ENCODE measurements around the gene TNFRSF13B. TPM values are rescaled to one million over a fixed set of nuclear protein-coding genes. Genes with fewer than 3 reads are reported as not detected.

TNFRSF13B gene
- polyA plus RNA-seq, 1 of the 3 experiments (the other 2 are of a cell fraction) = not detected

GRCh38 chr17:16935786-16936185 is 36.1 kb downstream of the TNFRSF13B start (continued):
- TF ChIP-seq TEAD4 (IDR thresholded peaks at IDR 0.05; ENCODE audit: borderline replicate concordance, insufficient read depth) (no peak), GABPA (IDR thresholded peaks at IDR 0.05; ENCODE audit: low read depth) (no peak), REST (IDR thresholded peaks at IDR 0.05; ENCODE audit: low read depth, low read length) (no peak), FOSL2 (IDR thresholded peaks at IDR 0.05; ENCODE audit: borderline replicate concordance, low read depth) (no peak), PBX3 (IDR thresholded peaks at IDR 0.05) (no peak), JUND (IDR thresholded peaks at IDR 0.05) (no peak), EZH2phosphoT487 (IDR thresholded peaks at IDR 0.05; ENCODE audit: borderline replicate concordance, low read depth) (no peak)

- POLR2A ChIA-PET = no interaction called here
- no CpG with 5 or more reads among the region's 5 CpGs for WGBS (ENCODE audit: low lambda C conversion rate)
- Histone ChIP-seq H2AFZ (ENCODE audit: low read depth) (no peak overlapping the region), H4K20me1 (ENCODE audit: insufficient read depth) (no peaks in the 10 kb centered on the region), H3K4me3 (ENCODE audit: low read depth in 2 of 2, low read length in 1 of 2) (no peak overlapping the region), H3K4me2 (no peak overlapping the region), H3K79me2 (ENCODE audit: insufficient read depth) (no peaks in the 10 kb centered on the region), H3K27ac (ENCODE audit: low read depth in 2 of 2, low read length in 1 of 2) (no peak overlapping the region), H3K9me3 (no peaks in the 10 kb centered on the region), H3K9me2 (no peaks in the 10 kb centered on the region), H3K27me3 (ENCODE audit: insufficient read depth) (no peaks in the 10 kb centered on the region; the same call in 1 of the 2 replicates), H3F3A (replicated peaks; ENCODE audit: insufficient read depth) (no peaks in the 10 kb centered on the region), H3K4me1 (ENCODE audit: control insufficient read depth in 1 of 2, insufficient read depth in 2 of 2, low read depth in 1 of 2, low read length in 1 of 2) (no peaks in the 10 kb centered on the region), H3K9ac (no peak overlapping the region), H3K36me3 (replicated peaks in 1 of 2; ENCODE audit: control insufficient read depth in 1 of 2, insufficient read depth in 2 of 2, low read length in 1 of 2) (no peaks in the 10 kb centered on the region)
- CTCF ChIA-PET = no interaction called here
- DNase-seq = no peak
- TF ChIP-seq GABPA (IDR thresholded peaks at IDR 0.05; ENCODE audit: low read depth) (no peak), NRF1 (IDR thresholded peaks at IDR 0.05; ENCODE audit: low read depth, low read length) (no peak), MXI1 (IDR thresholded peaks at IDR 0.05; ENCODE audit: low read depth, low read length) (no peak), FOXJ3 (CRISPR knock-in tag; IDR thresholded peaks at IDR 0.05) (no peak), EZH2phosphoT487 (IDR thresholded peaks at IDR 0.05; ENCODE audit: borderline replicate concordance, low read depth) (no peak), PBX3 (IDR thresholded peaks at IDR 0.05) (no peak), ZBTB33 (IDR thresholded peaks at IDR 0.05; ENCODE audit: borderline replicate concordance, low read depth) (no peak), MAX (IDR thresholded peaks at IDR 0.05; ENCODE audit: low read depth) (no peak), USF2 (IDR thresholded peaks at IDR 0.05; ENCODE audit: borderline replicate concordance, low read depth, low read length) (no peak), ELF1 (IDR thresholded peaks at IDR 0.05) (no peak), FOXM1 (IDR thresholded peaks at IDR 0.05; ENCODE audit: low read depth) (no peak), TEAD4 (IDR thresholded peaks at IDR 0.05; ENCODE audit: borderline replicate concordance, insufficient read depth) (no peak), YY1 (IDR thresholded peaks at IDR 0.05; ENCODE audit: low read depth) (no peak), CHD2 (IDR thresholded peaks at IDR 0.05; ENCODE audit: low read length, partially characterized antibody) (no peak), JUND (IDR thresholded peaks at IDR 0.05) (no peak), CTCF (IDR thresholded peaks at IDR 0.05) (no peak), RFX5 (IDR thresholded peaks at IDR 0.05; ENCODE audit: low read length) (no peak)
Observed at GRCh38 chr17:16935241-16935663, 36.7 kb downstream of the TNFRSF13B start.
